ENCODE results near the gene IQCF6. TPM values are rescaled to one million over a fixed set of nuclear protein-coding genes. Genes with fewer than 3 reads are reported as not detected.
"Not testable (repeated sequence)": the region's sequence is repeated elsewhere in the genome, so short reads cannot be mapped to it uniquely, and the experiment has no call there.

Gene IQCF6
- total and polyA plus RNA-seq, 2 of the 13 experiments (the other 11 are each of a cell fraction or from before 2014, with no cell fraction given) = not detected

DNA sequence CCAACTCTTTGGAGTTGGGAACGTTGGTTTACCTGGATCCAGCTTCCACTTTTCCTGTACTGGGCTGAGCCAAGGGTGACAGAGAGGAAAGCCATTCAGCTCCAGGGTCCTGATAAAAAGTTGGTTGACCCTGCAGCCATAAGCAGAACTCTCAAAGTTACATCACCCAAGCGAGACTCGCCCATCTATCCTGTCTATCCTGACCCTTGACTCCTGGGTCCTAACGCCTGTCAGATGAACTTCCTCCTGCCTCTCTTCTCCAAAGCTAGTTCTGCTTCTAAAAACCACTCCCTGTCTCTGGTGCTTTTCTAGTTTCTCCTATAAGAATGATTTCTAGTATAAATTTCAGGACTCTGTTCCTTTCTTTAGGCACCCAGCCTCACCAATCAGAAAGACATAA lies 36.1 kb downstream of the IQCF6 start:
- H3K9ac ChIP-seq (ENCODE audit: insufficient read depth, low read depth, low read length); H3K9me3 ChIP-seq (ENCODE audit: low read length); DNase-seq (ENCODE audit: low spot score); H4K20me1 ChIP-seq (ENCODE audit: insufficient read depth, low read length); H3K27ac ChIP-seq (ENCODE audit: extremely low read length, insufficient read depth, low read length); in situ Hi-C loops (cut with HindIII; ENCODE audit: extremely low pct_ligation_motif_present, low pct_unique_long_range_greater_than_20kb); H3K4me2 ChIP-seq (ENCODE audit: low read depth, low read length); H3K27me3 ChIP-seq (ENCODE audit: control insufficient read depth in 1 of 2, insufficient read depth in 2 of 2, low read length in 2 of 2); H2AFZ ChIP-seq (ENCODE audit: low read length); BruUV-seq (replicated peaks); FAIRE-seq; POLR2A ChIA-PET; H3K36me3 ChIP-seq (replicated peaks in 1 of 2; ENCODE audit: control insufficient read depth in 1 of 2, insufficient read depth in 2 of 2, low read length in 2 of 2); H3K4me3 ChIP-seq (replicated peaks in 1 of 3; ENCODE audit: insufficient read depth in 1 of 3, low read depth in 2 of 3, low read length in 3 of 3); intact Hi-C loops (cut with micrococcal nuclease; ENCODE audit: unreplicated experiment); H3K79me2 ChIP-seq (ENCODE audit: insufficient read depth, low read length); CTCF ChIA-PET (ENCODE audit: low intra/inter-chr PET ratio, low total read pairs); H3K4me1 ChIP-seq (ENCODE audit: insufficient read depth, low read length); ATAC-seq; TF ChIP-seq GABPA (IDR thresholded peaks at IDR 0.05; ENCODE audit: low read depth, low read length): not testable (repeated sequence)
- TF ChIP-seq GABPA (CRISPR knock-in tag; IDR thresholded peaks at IDR 0.05; ENCODE audit: low read depth) (peak; percentile 40), GABPB1 (CRISPR knock-in tag; IDR thresholded peaks at IDR 0.05) (peak; percentile 16; the same call in 1 of the 2 replicates)
- TF ChIP-seq, protein P1, sequence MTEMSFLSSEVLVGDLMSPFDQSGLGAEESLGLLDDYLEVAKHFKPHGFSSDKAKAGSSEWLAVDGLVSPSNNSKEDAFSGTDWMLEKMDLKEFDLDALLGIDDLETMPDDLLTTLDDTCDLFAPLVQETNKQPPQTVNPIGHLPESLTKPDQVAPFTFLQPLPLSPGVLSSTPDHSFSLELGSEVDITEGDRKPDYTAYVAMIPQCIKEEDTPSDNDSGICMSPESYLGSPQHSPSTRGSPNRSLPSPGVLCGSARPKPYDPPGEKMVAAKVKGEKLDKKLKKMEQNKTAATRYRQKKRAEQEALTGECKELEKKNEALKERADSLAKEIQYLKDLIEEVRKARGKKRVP (CRISPR knock-in tag; IDR thresholded peaks at IDR 0.05) = 0 out of 4 replicates have a peak, but pooled peaks of 1 of the 2 experiments have one; percentile 58
- WGBS (ENCODE audit: low lambda C conversion rate) = 0% methylated on average over 4 of the region's 4 CpGs

DNA sequence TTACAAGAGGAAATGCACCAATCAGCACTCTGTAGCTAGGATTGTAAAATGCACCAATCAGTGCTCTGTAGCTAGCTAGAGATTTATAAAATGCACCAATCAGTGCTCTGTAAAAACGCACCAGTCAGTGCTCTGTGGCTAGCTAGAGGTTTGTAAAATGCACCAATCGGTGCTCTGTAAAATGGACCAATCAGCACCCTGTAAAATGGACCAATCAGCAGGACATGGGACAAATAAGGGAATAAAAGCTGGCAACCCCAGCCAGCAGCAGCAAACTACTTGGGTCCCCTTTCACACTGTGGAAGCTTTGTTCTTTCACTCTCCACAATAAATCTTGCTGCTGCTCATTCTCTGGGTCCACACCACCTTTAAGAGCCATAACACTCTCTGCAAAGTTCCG lies 36.7 kb downstream of the IQCF6 start:
- BruUV-seq (replicated peaks); ATAC-seq; intact Hi-C loops (cut with micrococcal nuclease; ENCODE audit: unreplicated experiment); H3K27me3 ChIP-seq (ENCODE audit: control insufficient read depth in 1 of 2, insufficient read depth in 2 of 2, low read length in 2 of 2); H3K9me3 ChIP-seq (ENCODE audit: low read length); FAIRE-seq; DNase-seq (ENCODE audit: low spot score); H3K9ac ChIP-seq (ENCODE audit: insufficient read depth, low read depth, low read length); H3K4me3 ChIP-seq (replicated peaks in 1 of 3; ENCODE audit: insufficient read depth in 1 of 3, low read depth in 2 of 3, low read length in 3 of 3); H3K4me2 ChIP-seq (ENCODE audit: low read depth, low read length); POLR2A ChIA-PET; H3K79me2 ChIP-seq (ENCODE audit: insufficient read depth, low read length); H3K4me1 ChIP-seq (ENCODE audit: insufficient read depth, low read length); H2AFZ ChIP-seq (ENCODE audit: low read length); H3K36me3 ChIP-seq (replicated peaks in 1 of 2; ENCODE audit: control insufficient read depth in 1 of 2, insufficient read depth in 2 of 2, low read length in 2 of 2); CTCF ChIA-PET (ENCODE audit: low intra/inter-chr PET ratio, low total read pairs); H3K27ac ChIP-seq (ENCODE audit: extremely low read length, insufficient read depth, low read length); H4K20me1 ChIP-seq (ENCODE audit: insufficient read depth, low read length); in situ Hi-C loops (cut with HindIII; ENCODE audit: extremely low pct_ligation_motif_present, low pct_unique_long_range_greater_than_20kb): not testable (repeated sequence)
- WGBS (ENCODE audit: low lambda C conversion rate) = 50% methylated on average over 2 of the region's 3 CpGs
